ENCODE data around the gene PPP1R27.

The PPP1R27 gene

GRCh38 chr17:81813861-81814683 lies 20.8 kb downstream of the PPP1R27 start:
- DNase-seq = no peak
- no peak for TF ChIP-seq POLR2A (IDR thresholded peaks at IDR 0.05; ENCODE audit: low read length)
- TF ChIP-seq GATA1 (IDR thresholded peaks at IDR 0.05; ENCODE audit: low read depth, low read length) = no peak

- TF ChIP-seq POLR2A (IDR thresholded peaks at IDR 0.05; ENCODE audit: low read length) (no peak), GATA1 (IDR thresholded peaks at IDR 0.05; ENCODE audit: low read depth, low read length) (no peak)
- DNase-seq = no peak
These were observed 21.5 kb downstream of the PPP1R27 start for GRCh38 chr17:81813371-81813684.

GRCh38 chr17:81812571-81813370 lies 22.1 kb downstream of the PPP1R27 start:
- TF ChIP-seq GATA1 (IDR thresholded peaks at IDR 0.05; ENCODE audit: low read depth, low read length) (no peak), POLR2A (IDR thresholded peaks at IDR 0.05; ENCODE audit: low read length) (no peak)
- no peak for DNase-seq

GRCh38 chr17:81811705-81812570 lies 22.9 kb downstream of the PPP1R27 start:
- TF ChIP-seq POLR2A (IDR thresholded peaks at IDR 0.05; ENCODE audit: low read length) = no peak
- no peak for TF ChIP-seq GATA1 (IDR thresholded peaks at IDR 0.05; ENCODE audit: low read depth, low read length)
- DNase-seq = no peak

- no peak for DNase-seq
- TF ChIP-seq GATA1 (IDR thresholded peaks at IDR 0.05; ENCODE audit: low read depth, low read length) (no peak), POLR2A (IDR thresholded peaks at IDR 0.05; ENCODE audit: low read length) (no peak)
These were observed 23.8 kb downstream of the PPP1R27 start for GRCh38 chr17:81810892-81811704.

GRCh38 chr17:81810476-81810875 lies 24.4 kb downstream of the PPP1R27 start:
- DNase-seq = no peak
- TF ChIP-seq POLR2A (IDR thresholded peaks at IDR 0.05; ENCODE audit: low read length) (no peak), GATA1 (IDR thresholded peaks at IDR 0.05; ENCODE audit: low read depth, low read length) (no peak)

GRCh38 chr17:81809556-81809998 lies 25.3 kb downstream of the PPP1R27 start:
- no peak for DNase-seq
- TF ChIP-seq GATA1 (IDR thresholded peaks at IDR 0.05; ENCODE audit: low read depth, low read length) (no peak), POLR2A (IDR thresholded peaks at IDR 0.05; ENCODE audit: low read length) (no peak)

- DNase-seq = peak in 1 of 2 experiments; percentile 35
- no peak for TF ChIP-seq GATA1 (IDR thresholded peaks at IDR 0.05; ENCODE audit: low read depth, low read length)
- TF ChIP-seq POLR2A (IDR thresholded peaks at IDR 0.05; ENCODE audit: low read length) = no peak
These were observed 25.9 kb downstream of the PPP1R27 start for GRCh38 chr17:81808778-81809555.

- no peak for DNase-seq
These were observed 27.0 kb downstream of the PPP1R27 start for GRCh38 chr17:81807839-81808238.

GRCh38 chr17:81807210-81807719 lies 27.6 kb downstream of the PPP1R27 start:
- DNase-seq = no peak
- TF ChIP-seq POLR2A (IDR thresholded peaks at IDR 0.05; ENCODE audit: low read length) (no peak), GATA1 (IDR thresholded peaks at IDR 0.05; ENCODE audit: low read depth, low read length) (no peak)

More at GRCh38 chr17:81807839-81808238, 27.0 kb downstream of the PPP1R27 start:
- TF ChIP-seq POLR2A (IDR thresholded peaks at IDR 0.05; ENCODE audit: low read length) (no peak), GATA1 (IDR thresholded peaks at IDR 0.05; ENCODE audit: low read depth, low read length) (no peak)

GRCh38 chr17:81806461-81807209 lies 28.2 kb downstream of the PPP1R27 start:
- peak in 1 of 2 experiments; percentile 44 for DNase-seq
- TF ChIP-seq POLR2A (IDR thresholded peaks at IDR 0.05; ENCODE audit: low read length) (no peak), GATA1 (IDR thresholded peaks at IDR 0.05; ENCODE audit: low read depth, low read length) (no peak)
